Smooth muscle cell (in vitro differentiated cells): Measurements from ENCODE around the gene MPC1. TPM values are rescaled to one million over a fixed set of nuclear protein-coding genes. Genes with fewer than 3 reads are reported as not detected.
"Not testable (repeated sequence)": the region's sequence is repeated elsewhere in the genome, so short reads cannot be mapped to it uniquely, and the experiment has no call there.

ENCODE experiments used
- DNase-seq: peaks from one replicate; lab custom pipeline; 2025; ENCODE audit not compliant: unreplicated experiment; lab: John Stamatoyannopoulos, UW
- H2AFZ ChIP-seq: fragments of 200-600 bp; sonication (generic); 2 replicates; pipeline ENCODE4 v1.6.0; 2016; ENCODE audit warnings: antibody characterized with exemption, low read depth, mild to moderate bottlenecking
- H3F3A ChIP-seq: fragments of 200-600 bp; sonication (generic); 2 replicates; pipeline ENCODE4 v1.6.0; 2017; ENCODE audit warnings: antibody characterized with exemption, low read depth
- H3K27ac ChIP-seq: fragments of 200-600 bp; sonication (generic); 2 replicates; pipeline ENCODE4 v1.5.1; 2016; ENCODE audit warnings: low read depth, mild to moderate bottlenecking
- H3K27me3 ChIP-seq: fragments of 200-600 bp; sonication (generic); 2 replicates; pipeline ENCODE4 v1.6.1; 2016; ENCODE audit warnings: low read depth, mild to moderate bottlenecking
- H3K36me3 ChIP-seq: fragments of 200-600 bp; sonication (generic); 2 replicates; pipeline ENCODE4 v1.5.1; 2016; ENCODE audit warnings: low read depth
- H3K4me1 ChIP-seq: fragments of 200-600 bp; sonication (generic); 2 replicates; pipeline ENCODE4 v1.5.1; 2016; ENCODE audit warnings: low read depth
- H3K4me2 ChIP-seq: fragments of 200-600 bp; sonication (generic); 2 replicates; pipeline ENCODE4 v1.6.0; 2016; ENCODE audit warnings: mild to moderate bottlenecking
- H3K4me3 ChIP-seq: fragments of 200-600 bp; sonication (generic); 2 replicates; pipeline ENCODE4 v1.5.1; 2016; ENCODE audit warnings: mild to moderate bottlenecking
- H3K79me2 ChIP-seq: fragments of 200-600 bp; sonication (generic); 2 replicates; pipeline ENCODE4 v1.6.0; 2016; ENCODE audit warnings: low read depth, mild to moderate bottlenecking
- H3K9ac ChIP-seq: fragments of 200-600 bp; sonication (generic); 2 replicates; pipeline ENCODE4 v1.6.0; 2016; ENCODE audit warnings: low read depth
- H3K9me3 ChIP-seq: fragments of 200-600 bp; sonication (generic); replicated peaks from 2 replicates; pipeline ENCODE4 v1.5.1; 2016; ENCODE audit warnings: low read depth
- H4K20me1 ChIP-seq: fragments of 200-600 bp; sonication (generic); 2 replicates; pipeline ENCODE4 v1.6.0; 2016; ENCODE audit warnings: low read depth
- CTCF ChIP-seq: fragments of 200-600 bp; sonication (generic); IDR thresholded peaks from 2 replicates; pipeline ENCODE4 v1.5.1; 2017; ENCODE audit warnings: borderline replicate concordance, mild to moderate bottlenecking, antibody characterized with exemption; ENCODE audit not compliant: insufficient read depth, poor library complexity, severe bottlenecking
- whole genome bisulfite sequencing: methylation state at CpG from one replicate; pipeline ENCODE4 v1.1.7; 2016; ENCODE audit warnings: low lambda C conversion rate; 5-methylcytosine and 5-hydroxymethylcytosine counted together
- polyA plus RNA-seq: library from polyadenylated mRNA; unstranded; fragments of >200 nt; fragmentation: Nextera tagmentation; extraction: Ambion mirVana; gene quantifications from 2 replicates; pipeline ENCODE4 v1.2.1, GENCODE V29; 2016
- total RNA-seq: library from RNA; depleted of rRNA; stranded (reverse); fragments of >200 nt; gene quantifications from 2 replicates; pipeline ENCODE4 v1.2.3, GENCODE V29; 2014

Gene MPC1
- total and polyA plus RNA-seq, 2 experiments from 2014 or later: 49.0 to 57.4 TPM

DNA sequence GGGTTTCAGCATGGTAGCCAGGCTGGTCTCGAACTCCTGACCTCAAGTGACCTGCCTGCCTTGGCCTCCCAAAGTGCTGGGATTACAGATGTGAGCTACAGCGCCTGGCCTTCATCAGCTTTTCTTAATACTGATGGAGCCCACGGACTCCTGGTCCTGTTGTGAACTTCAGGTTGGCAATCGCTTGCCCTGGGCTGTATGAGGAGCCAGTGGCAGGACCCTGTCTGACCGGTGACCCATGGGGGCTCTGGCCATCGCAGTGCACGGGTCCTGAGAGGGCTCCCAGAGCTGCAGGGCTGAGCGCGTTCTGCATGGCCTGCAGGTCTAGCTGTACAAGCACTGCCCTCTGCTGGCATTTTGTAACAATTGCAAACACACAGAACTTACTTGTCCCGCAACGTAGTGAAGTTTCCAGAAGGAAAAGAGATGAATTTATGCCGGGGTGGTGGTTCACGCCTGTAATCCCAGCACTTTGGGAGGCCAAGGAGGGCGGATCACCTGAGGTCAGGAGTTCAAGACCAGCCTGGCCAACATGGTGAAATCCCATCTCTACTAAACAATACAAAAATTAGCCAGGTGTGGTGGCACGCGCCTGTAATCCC, 18.0 kb upstream of the MPC1 start:
- TF ChIP-seq CTCF: peak; percentile 66
- H2AFZ ChIP-seq, DNase-seq: not testable (repeated sequence)

DNA sequence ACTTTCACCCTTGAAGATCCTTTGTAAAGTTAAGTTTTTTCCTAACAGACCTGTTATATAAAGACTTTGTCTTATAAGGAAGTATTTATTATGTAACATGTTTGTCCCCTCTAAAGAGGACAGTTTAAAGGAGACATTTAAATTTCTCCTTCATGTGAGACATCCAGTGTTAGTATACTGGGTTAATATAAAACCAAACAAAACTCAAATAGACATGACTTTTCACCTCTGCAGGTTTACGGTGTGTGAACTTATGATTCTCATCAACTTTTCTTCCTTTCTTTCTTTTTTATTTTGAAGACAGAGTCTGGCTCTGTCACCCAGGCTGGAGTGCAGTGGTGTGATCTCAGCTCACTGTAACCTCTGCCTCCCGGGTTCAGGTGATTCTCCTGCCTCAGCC, 17.4 kb upstream of the MPC1 start:
- Histone ChIP-seq H3K4me2 (no peak overlapping the region), H2AFZ (no peak overlapping the region), H3F3A (no peaks in the 10 kb centered on the region), H3K9ac (no peak overlapping the region), H3K4me1 (no peaks in the 10 kb centered on the region), H3K36me3 (no peaks in the 10 kb centered on the region), H3K9me3 (no peaks in the 10 kb centered on the region), H4K20me1 (no peaks in the 10 kb centered on the region), H3K27ac (no peak overlapping the region), H3K27me3 (no peaks in the 10 kb centered on the region), H3K79me2 (no peaks in the 10 kb centered on the region), H3K4me3 (no peak overlapping the region)
- WGBS: 93% methylated on average over 2 of the region's 2 CpGs
- no peak for DNase-seq
- TF ChIP-seq CTCF: no peak

More for the DNA sequence above, 18.0 kb upstream of the MPC1 start:
- WGBS: 36% methylated on average over 16 of the region's 16 CpGs
- not testable (repeated sequence) for H3K9me3 ChIP-seq, H3K27me3 ChIP-seq, H3K36me3 ChIP-seq, H3K79me2 ChIP-seq, H3F3A ChIP-seq, H3K4me1 ChIP-seq, H4K20me1 ChIP-seq, H3K27ac ChIP-seq, H3K4me3 ChIP-seq, H3K9ac ChIP-seq, H3K4me2 ChIP-seq

GRCh38 chr6:166398348-166398747, 15.6 kb upstream of the MPC1 start:
- Histone ChIP-seq H3K4me1 (no peaks in the 10 kb centered on the region), H3K9ac (no peak overlapping the region), H3K4me3 (no peak overlapping the region), H3K27me3 (no peaks in the 10 kb centered on the region), H3F3A (no peaks in the 10 kb centered on the region), H3K79me2 (no peaks in the 10 kb centered on the region), H4K20me1 (no peaks in the 10 kb centered on the region), H3K4me2 (no peak overlapping the region), H3K9me3 (no peaks in the 10 kb centered on the region), H2AFZ (no peak overlapping the region), H3K36me3 (no peaks in the 10 kb centered on the region), H3K27ac (no peak overlapping the region)
- no peak for DNase-seq
- no peak for TF ChIP-seq CTCF
- WGBS: 97% methylated on average over 3 of the region's 3 CpGs

- no peak overlapping the region for H3K4me3 ChIP-seq
- no peaks in the 10 kb centered on the region for H4K20me1 ChIP-seq
- no peak overlapping the region for H3K9ac ChIP-seq
- H3K27me3 ChIP-seq: no peaks in the 10 kb centered on the region
- no peaks in the 10 kb centered on the region for H3K36me3 ChIP-seq
- H3K4me2 ChIP-seq: no peak overlapping the region
- no peak overlapping the region for H2AFZ ChIP-seq
- DNase-seq: no peak
- no peaks in the 10 kb centered on the region for H3F3A ChIP-seq
- H3K9me3 ChIP-seq: no peaks in the 10 kb centered on the region
- TF ChIP-seq CTCF: no peak
- H3K79me2 ChIP-seq: no peaks in the 10 kb centered on the region
- 92% methylated on average over 4 of the region's 4 CpGs for whole genome bisulfite sequencing
- no peak overlapping the region for H3K27ac ChIP-seq
- H3K4me1 ChIP-seq: no peaks in the 10 kb centered on the region
Measured at GRCh38 chr6:166397849-166398248, 15.1 kb upstream of the MPC1 start.
